Osteoblast (primary cell): ENCODE data around the gene SZT2. TPM values are rescaled to one million over a fixed set of nuclear protein-coding genes. Genes with fewer than 3 reads are reported as not detected.
A peak's percentile ranks its signal among the peaks of the same experiment; 100 is the strongest.

Source experiments
- DNase-seq: peaks from one replicate; pipeline ENCODE4 v3.0.0; 2011; ENCODE audit warnings: low spot score, mixed read lengths; ENCODE audit not compliant: insufficient read length; ENCODE audit errors: missing footprints
- H2AFZ ChIP-seq: 2 replicates; pipeline ENCODE4 v1.6.0; 2011; ENCODE audit warnings: mild to moderate bottlenecking, low read length
- H3K27ac ChIP-seq: 2 replicates; pipeline ENCODE4 v1.5.1; 2011; ENCODE audit warnings: mild to moderate bottlenecking, low read depth, low read length, moderate library complexity
- H3K27me3 ChIP-seq: 2 replicates; pipeline ENCODE4 v1.6.0; 2012; ENCODE audit warnings: mild to moderate bottlenecking, control low read depth, inconsistent platforms, low read length, moderate library complexity; ENCODE audit not compliant: insufficient read depth
- H3K36me3 ChIP-seq: 2 replicates; pipeline ENCODE4 v1.5.1; 2011; ENCODE audit warnings: mild to moderate bottlenecking, low read length, control low read depth, moderate library complexity; ENCODE audit not compliant: insufficient read depth
- H3K4me1 ChIP-seq: 2 replicates; pipeline ENCODE4 v1.5.1; 2011; ENCODE audit warnings: mild to moderate bottlenecking, low read length, control low read depth, moderate library complexity; ENCODE audit not compliant: insufficient read depth
- H3K4me2 ChIP-seq: 2 replicates; pipeline ENCODE4 v1.6.0; 2011; ENCODE audit warnings: mild to moderate bottlenecking, low read length; ENCODE audit not compliant: insufficient read depth
- H3K4me3 ChIP-seq: fragments of 200-600 bp; sonication (generic); 3 replicates; pipeline ENCODE4 v1.5.1; 2012; ENCODE audit warnings: mild to moderate bottlenecking, low read length, inconsistent platforms; ENCODE audit not compliant: insufficient read depth
- H3K79me2 ChIP-seq: 2 replicates; pipeline ENCODE4 v1.6.0; 2012; ENCODE audit warnings: mild to moderate bottlenecking, low read length, control low read depth, inconsistent platforms; ENCODE audit not compliant: insufficient read depth
- H3K9me3 ChIP-seq: 2 replicates; pipeline ENCODE4 v1.5.1; 2011; ENCODE audit warnings: low read depth, low read length, control low read depth
- H4K20me1 ChIP-seq: 2 replicates; pipeline ENCODE4 v1.6.0; 2012; ENCODE audit warnings: mild to moderate bottlenecking, low read length, control low read depth; ENCODE audit not compliant: insufficient read depth
- CTCF ChIP-seq: IDR thresholded peaks from 2 replicates; pipeline ENCODE4 v1.5.1; 2011; ENCODE audit warnings: mild to moderate bottlenecking, low read depth, low read length, moderate library complexity; ENCODE audit errors: extremely low read depth
- total RNA-seq: library from RNA; depleted of rRNA; stranded (reverse); fragments of >200 nt; gene quantifications from 2 replicates; pipeline ENCODE4 v1.2.3, GENCODE V29; 2012

The SZT2 gene
- total RNA-seq, 1 donor, result 42.0 TPM

- Histone ChIP-seq H2AFZ (no peak overlapping the region), H3K79me2 (peaks cover 8% of the 10 kb centered on the region), H3K4me3 (peak overlapping the region; percentile 71), H3K4me2 (peak overlapping the region; percentile 95), H3K27me3 (no peaks in the 10 kb centered on the region), H3K9me3 (no peaks in the 10 kb centered on the region), H3K4me1 (peaks cover 11% of the 10 kb centered on the region), H3K36me3 (peaks cover 45% of the 10 kb centered on the region), H4K20me1 (no peaks in the 10 kb centered on the region), H3K27ac (peak overlapping the region; percentile 50)
- TF ChIP-seq CTCF, result no peak
- DNase-seq, result peak; percentile 92
Measured at GRCh38 chr1:43452789-43453441, 63.2 kb downstream of the SZT2 start.

GRCh38 chr1:43453442-43454269, 64.0 kb downstream of the SZT2 start, which contains the start of gene HYI:
Gene HYI, minus strand, starts transcription at chr1:43453931. Its CDS starts 138 bp downstream, at chr1:43453793.
- H4K20me1 ChIP-seq, result no peaks in the 10 kb centered on the region
- H3K4me3 ChIP-seq, result peak within 1 kb of the TSS; percentile 71
- H3K36me3 ChIP-seq, result peaks cover 37% of the 10 kb centered on the region
- H3K27ac ChIP-seq, result peak within 1 kb of the TSS; percentile 84
- no peaks in the 10 kb centered on the region for H3K27me3 ChIP-seq
- H2AFZ ChIP-seq, result peak within 1 kb of the TSS; percentile 69
- TF ChIP-seq CTCF, result no peak
- peak; percentile 96 for DNase-seq
- H3K9me3 ChIP-seq, result no peaks in the 10 kb centered on the region
- peaks cover 8% of the 10 kb centered on the region for H3K79me2 ChIP-seq
- peak within 1 kb of the TSS; percentile 95 for H3K4me2 ChIP-seq
- H3K4me1 ChIP-seq, result peaks cover 11% of the 10 kb centered on the region

- H3K79me2 ChIP-seq, result peaks cover 8% of the 10 kb centered on the region
- H3K4me2 ChIP-seq, result peak overlapping the region; percentile 95
- H3K9me3 ChIP-seq, result no peaks in the 10 kb centered on the region
- TF ChIP-seq CTCF, result peak; percentile 10
- peak; percentile 95 for DNase-seq
- peaks cover 30% of the 10 kb centered on the region for H3K36me3 ChIP-seq
- peak overlapping the region; percentile 69 for H2AFZ ChIP-seq
- peak overlapping the region; percentile 71 for H3K4me3 ChIP-seq
- no peaks in the 10 kb centered on the region for H3K27me3 ChIP-seq
- no peaks in the 10 kb centered on the region for H4K20me1 ChIP-seq
- H3K4me1 ChIP-seq, result peaks cover 11% of the 10 kb centered on the region
- peak overlapping the region; percentile 84 for H3K27ac ChIP-seq
Measured at GRCh38 chr1:43454270-43455011, 64.7 kb downstream of the SZT2 start.
